ENCODE data around the gene METTL15.

DNA sequence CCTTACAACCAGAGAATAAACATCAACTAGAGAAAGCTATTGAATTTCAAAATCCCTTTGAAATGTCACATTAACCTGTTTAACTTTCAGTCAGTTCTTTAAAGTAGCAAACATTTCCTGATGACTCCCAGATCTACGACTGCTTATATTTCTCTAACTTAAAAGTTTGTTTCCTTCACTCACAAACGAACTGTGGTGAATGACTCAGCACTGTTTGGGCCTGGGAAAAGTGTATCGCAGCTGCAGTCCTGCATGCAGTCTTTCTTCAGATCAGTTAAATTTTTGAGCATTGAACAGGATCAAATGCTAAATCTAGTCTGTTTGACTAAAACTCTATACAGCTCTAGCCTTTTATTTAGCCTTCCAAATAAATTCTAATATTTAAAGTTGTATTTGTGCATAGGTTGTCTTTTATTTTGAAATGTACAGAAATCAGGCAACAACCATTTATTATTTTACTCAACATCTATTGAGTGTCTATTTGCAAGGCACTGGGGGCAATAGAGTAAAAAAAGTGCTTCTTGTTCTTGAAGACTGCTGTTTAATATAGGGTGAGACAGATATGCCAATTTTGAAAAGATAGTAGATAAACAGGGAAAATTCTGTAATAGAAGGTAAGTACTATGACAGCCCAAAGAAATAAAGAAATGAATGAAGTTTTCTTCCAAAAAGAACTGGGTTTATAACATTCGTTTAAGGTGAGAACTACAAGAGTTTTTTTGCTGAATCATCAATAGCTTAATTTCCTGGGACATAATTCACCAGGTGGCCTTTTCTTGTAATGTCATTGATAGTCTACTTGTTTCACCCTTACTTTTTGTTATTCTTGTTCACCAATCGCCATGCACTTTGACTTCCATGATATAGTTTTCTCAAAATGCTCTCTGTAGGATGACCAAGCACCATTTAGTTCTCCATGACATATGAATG lies 235.4 kb downstream of the METTL15 start:
- no peak for TF ChIP-seq SIN3A (IDR thresholded peaks at IDR 0.05; ENCODE audit: borderline replicate concordance, insufficient read depth, low read length)
- TF ChIP-seq POLR2AphosphoS5 (IDR thresholded peaks at IDR 0.05; ENCODE audit: low read depth, low read length) = no peak
- no peak for TF ChIP-seq TAF1 (IDR thresholded peaks at IDR 0.05; ENCODE audit: borderline replicate concordance, insufficient read depth, low read length)
